ENCODE data around the gene DSCAM. TPM values are rescaled to one million over a fixed set of nuclear protein-coding genes. Genes with fewer than 3 reads are reported as not detected.

DSCAM gene
- total RNA-seq, 4 donors from 2014 or later: 0.19 TPM; not detected in 3

DNA sequence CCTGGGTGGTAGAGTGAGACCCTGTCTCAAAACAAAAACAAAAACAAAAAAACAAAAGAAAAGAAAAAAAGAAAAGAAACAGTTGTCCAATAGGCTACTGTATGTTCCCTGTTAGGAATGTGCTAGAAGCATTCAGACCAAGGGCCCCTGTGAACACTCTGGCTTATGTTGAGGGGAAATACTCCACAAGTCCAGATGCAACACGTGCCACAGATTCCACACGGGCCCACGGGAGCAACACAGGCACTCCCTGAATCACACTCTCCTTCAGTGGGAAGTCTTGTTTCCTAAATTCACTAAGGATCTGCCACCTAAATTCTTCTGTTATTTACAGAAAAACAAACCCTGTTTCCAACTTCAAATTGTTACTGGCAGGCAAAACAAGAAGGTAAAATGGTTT, 688.6 kb downstream of the DSCAM start:
- no peaks in the 10 kb centered on the region for H3K9me3 ChIP-seq
- no peak overlapping the region for H3K27ac ChIP-seq
- no peaks in the 10 kb centered on the region for H3K36me3 ChIP-seq
- H3K27me3 ChIP-seq: no peaks in the 10 kb centered on the region
- no peak for DNase-seq
- TF ChIP-seq, protein P1, sequence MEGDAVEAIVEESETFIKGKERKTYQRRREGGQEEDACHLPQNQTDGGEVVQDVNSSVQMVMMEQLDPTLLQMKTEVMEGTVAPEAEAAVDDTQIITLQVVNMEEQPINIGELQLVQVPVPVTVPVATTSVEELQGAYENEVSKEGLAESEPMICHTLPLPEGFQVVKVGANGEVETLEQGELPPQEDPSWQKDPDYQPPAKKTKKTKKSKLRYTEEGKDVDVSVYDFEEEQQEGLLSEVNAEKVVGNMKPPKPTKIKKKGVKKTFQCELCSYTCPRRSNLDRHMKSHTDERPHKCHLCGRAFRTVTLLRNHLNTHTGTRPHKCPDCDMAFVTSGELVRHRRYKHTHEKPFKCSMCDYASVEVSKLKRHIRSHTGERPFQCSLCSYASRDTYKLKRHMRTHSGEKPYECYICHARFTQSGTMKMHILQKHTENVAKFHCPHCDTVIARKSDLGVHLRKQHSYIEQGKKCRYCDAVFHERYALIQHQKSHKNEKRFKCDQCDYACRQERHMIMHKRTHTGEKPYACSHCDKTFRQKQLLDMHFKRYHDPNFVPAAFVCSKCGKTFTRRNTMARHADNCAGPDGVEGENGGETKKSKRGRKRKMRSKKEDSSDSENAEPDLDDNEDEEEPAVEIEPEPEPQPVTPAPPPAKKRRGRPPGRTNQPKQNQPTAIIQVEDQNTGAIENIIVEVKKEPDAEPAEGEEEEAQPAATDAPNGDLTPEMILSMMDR (IDR thresholded peaks at IDR 0.05): no peak
- no peak for TF ChIP-seq POLR2A (IDR thresholded peaks at IDR 0.05)
- no peak overlapping the region for H3K4me3 ChIP-seq
- no peaks in the 10 kb centered on the region for H3K4me1 ChIP-seq

GRCh38 chr21:40155563-40155962, 691.4 kb downstream of the DSCAM start:
- no peak for DNase-seq

GRCh38 chr21:40153351-40153750, 693.6 kb downstream of the DSCAM start:
- TF ChIP-seq POLR2A (IDR thresholded peaks at IDR 0.05): no peak
- TF ChIP-seq, protein P1 (IDR thresholded peaks at IDR 0.05): no peak
- Histone ChIP-seq H3K27me3 (no peaks in the 10 kb centered on the region), H3K36me3 (no peaks in the 10 kb centered on the region), H3K4me1 (no peaks in the 10 kb centered on the region), H3K4me3 (no peak overlapping the region), H3K9me3 (no peaks in the 10 kb centered on the region), H3K27ac (no peak overlapping the region)
- no peak for DNase-seq

More at GRCh38 chr21:40155563-40155962, 691.4 kb downstream of the DSCAM start:
- Histone ChIP-seq H3K36me3 (no peaks in the 10 kb centered on the region), H3K4me3 (no peak overlapping the region), H3K4me1 (no peaks in the 10 kb centered on the region), H3K9me3 (no peaks in the 10 kb centered on the region), H3K27ac (no peak overlapping the region), H3K27me3 (no peaks in the 10 kb centered on the region)
- no peak for TF ChIP-seq POLR2A (IDR thresholded peaks at IDR 0.05)
- TF ChIP-seq, protein P1 (IDR thresholded peaks at IDR 0.05): no peak

DNA sequence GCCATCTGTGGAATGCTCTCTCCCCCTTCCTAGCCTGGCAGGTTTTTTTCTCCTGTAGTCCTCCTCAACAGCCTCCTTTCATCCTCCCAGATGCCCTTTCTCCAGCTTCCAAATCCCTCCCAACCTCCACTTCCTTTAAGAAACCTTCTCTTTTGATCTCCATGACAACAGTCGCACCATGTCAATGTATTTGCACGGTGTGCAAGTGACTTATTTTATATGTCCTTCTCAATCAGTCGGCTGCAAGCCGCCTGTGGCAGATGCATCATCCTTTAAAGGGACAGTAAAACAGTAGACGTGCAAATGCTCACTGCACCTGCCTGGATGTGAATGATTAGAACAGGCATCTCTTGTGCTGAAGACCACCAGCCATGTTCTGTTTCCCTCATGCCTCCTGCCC, 694.5 kb downstream of the DSCAM start:
- no peaks in the 10 kb centered on the region for H3K27me3 ChIP-seq
- no peaks in the 10 kb centered on the region for H3K36me3 ChIP-seq
- H3K9me3 ChIP-seq: no peaks in the 10 kb centered on the region
- no peak for DNase-seq
- TF ChIP-seq, protein P1 (IDR thresholded peaks at IDR 0.05): no peak
- no peak for TF ChIP-seq POLR2A (IDR thresholded peaks at IDR 0.05)
- H3K27ac ChIP-seq: no peak overlapping the region
- no peaks in the 10 kb centered on the region for H3K4me1 ChIP-seq
- no peak overlapping the region for H3K4me3 ChIP-seq

DNA sequence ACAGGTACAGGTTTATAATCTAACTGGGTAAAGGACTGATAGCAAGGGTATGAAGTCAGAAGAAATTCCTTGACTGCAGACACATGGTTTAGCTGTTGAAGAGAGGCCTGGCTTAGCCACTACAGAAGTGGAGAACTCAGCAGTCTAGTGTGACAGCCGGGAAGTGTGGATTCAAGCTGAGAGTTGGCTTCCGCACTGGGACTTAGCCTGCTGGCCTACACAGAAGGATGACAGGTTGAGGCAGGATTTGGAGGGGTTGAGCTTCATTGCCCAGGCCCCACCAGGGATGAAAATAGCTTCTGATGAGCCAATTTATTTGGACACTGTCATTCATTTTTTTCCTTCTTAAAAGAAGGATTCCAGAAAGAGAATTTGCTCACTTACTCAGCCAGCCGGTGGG, 695.3 kb downstream of the DSCAM start:
- Histone ChIP-seq H3K36me3 (no peaks in the 10 kb centered on the region), H3K4me3 (no peak overlapping the region), H3K27ac (no peak overlapping the region), H3K4me1 (no peaks in the 10 kb centered on the region), H3K9me3 (no peaks in the 10 kb centered on the region), H3K27me3 (no peaks in the 10 kb centered on the region)
- DNase-seq: no peak
- no peak for TF ChIP-seq POLR2A (IDR thresholded peaks at IDR 0.05)
- TF ChIP-seq, protein P1 (IDR thresholded peaks at IDR 0.05): no peak

DNA sequence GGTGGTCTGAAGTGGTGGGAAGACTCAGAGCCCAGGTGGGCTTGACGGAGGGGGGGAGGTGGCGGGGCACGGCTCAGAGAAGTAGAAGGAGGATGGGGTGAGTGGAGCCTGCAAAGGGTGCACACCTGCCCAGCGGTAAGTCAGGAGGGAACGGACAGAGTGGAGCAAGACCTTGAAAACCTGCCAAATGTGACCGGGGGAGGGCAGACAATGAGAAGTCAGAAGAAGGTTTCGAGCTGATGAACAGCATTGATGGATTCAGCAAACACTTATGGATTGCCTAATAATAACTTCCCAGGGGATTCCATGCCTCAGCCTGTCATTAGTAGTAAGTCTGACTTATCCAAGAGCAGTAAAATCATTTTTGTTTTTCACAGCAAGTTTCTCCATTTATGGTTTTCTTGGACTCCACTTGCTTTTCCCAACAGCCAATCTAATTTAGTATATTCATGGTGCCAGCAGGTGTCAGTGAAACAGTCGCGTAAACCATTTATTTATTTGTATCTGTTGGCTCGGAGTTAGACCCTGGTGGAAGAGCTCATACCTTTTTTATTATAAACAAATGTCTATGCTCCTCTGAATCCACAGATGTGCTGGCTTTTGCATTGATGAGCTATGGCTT, 700.6 kb downstream of the DSCAM start:
- no peaks in the 10 kb centered on the region for H3K4me1 ChIP-seq
- no peaks in the 10 kb centered on the region for H3K9me3 ChIP-seq
- no peaks in the 10 kb centered on the region for H3K36me3 ChIP-seq
- H3K27me3 ChIP-seq: no peaks in the 10 kb centered on the region
- H3K4me3 ChIP-seq: no peak overlapping the region
- no peak overlapping the region for H3K27ac ChIP-seq
- TF ChIP-seq, protein P1 (IDR thresholded peaks at IDR 0.05): no peak
- TF ChIP-seq POLR2A (IDR thresholded peaks at IDR 0.05): no peak
- DNase-seq: no peak

All from Peyer's patch (tissue), 4 donors.